GM06990 (cell line): Measurements from ENCODE around the gene EP400.

Experiments
- DNase-seq: peaks from one replicate; pipeline ENCODE4 v3.0.0-alpha.2; 2011; ENCODE audit not compliant: insufficient read length; ENCODE audit errors: extremely low read depth
- H3K27me3 ChIP-seq: replicated peaks from 2 replicates; pipeline ENCODE4 v1.6.0; 2011; ENCODE audit warnings: low read length; ENCODE audit not compliant: control insufficient read depth, insufficient read depth
- H3K36me3 ChIP-seq: 2 replicates; pipeline ENCODE4 v1.5.1; 2011; ENCODE audit warnings: low read length; ENCODE audit not compliant: control insufficient read depth, insufficient read depth
- H3K4me3 ChIP-seq: replicated peaks from 2 replicates; pipeline ENCODE4 v1.5.1; 2011; ENCODE audit warnings: low read depth, mild to moderate bottlenecking, control low read depth, low read length
- CTCF ChIP-seq: IDR thresholded peaks from 2 replicates; pipeline ENCODE4 v1.5.1; 2011; ENCODE audit warnings: low read length, control low read depth, mild to moderate bottlenecking, inconsistent platforms; ENCODE audit not compliant: insufficient read depth, poor library complexity, severe bottlenecking

EP400 gene

GRCh38 chr12:131962069-131962468, 12.3 kb downstream of the EP400 start:
- peaks cover 3% of the 10 kb centered on the region; the same call in 1 of the 2 replicates for H3K36me3 ChIP-seq
- no peak for DNase-seq
- no peaks in the 10 kb centered on the region for H3K27me3 ChIP-seq
- no peak overlapping the region for H3K4me3 ChIP-seq
- no peak for TF ChIP-seq CTCF

DNA sequence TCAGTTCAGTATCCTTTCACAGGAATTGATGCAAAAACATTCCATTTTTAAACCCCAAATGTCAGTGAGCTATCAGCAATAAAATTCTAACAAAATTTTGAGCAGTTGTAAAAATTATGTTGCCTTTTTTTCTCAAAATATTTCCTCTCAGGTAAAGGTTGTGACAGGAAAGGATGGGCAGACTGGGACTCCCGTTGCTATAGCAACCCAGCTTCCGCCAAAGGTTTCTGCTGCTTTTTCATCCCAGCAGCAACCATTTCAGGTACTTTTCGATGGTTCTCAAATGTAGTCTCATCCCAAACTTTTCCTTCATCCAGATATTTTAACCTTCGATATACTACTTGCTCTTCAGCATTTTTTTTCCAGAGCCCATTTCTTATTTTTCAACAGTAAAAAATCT, 13.6 kb downstream of the EP400 start:
- DNase-seq, result no peak
- no peaks in the 10 kb centered on the region for H3K27me3 ChIP-seq
- TF ChIP-seq CTCF, result no peak
- H3K4me3 ChIP-seq, result no peak overlapping the region
- peaks cover 3% of the 10 kb centered on the region; the same call in 1 of the 2 replicates for H3K36me3 ChIP-seq

- Histone ChIP-seq H3K27me3 (no peaks in the 10 kb centered on the region), H3K4me3 (no peak overlapping the region), H3K36me3 (peaks cover 3% of the 10 kb centered on the region; the same call in 1 of the 2 replicates)
- TF ChIP-seq CTCF, result no peak
- DNase-seq, result no peak
Measured at GRCh38 chr12:131965073-131965472, 15.3 kb downstream of the EP400 start.

DNA sequence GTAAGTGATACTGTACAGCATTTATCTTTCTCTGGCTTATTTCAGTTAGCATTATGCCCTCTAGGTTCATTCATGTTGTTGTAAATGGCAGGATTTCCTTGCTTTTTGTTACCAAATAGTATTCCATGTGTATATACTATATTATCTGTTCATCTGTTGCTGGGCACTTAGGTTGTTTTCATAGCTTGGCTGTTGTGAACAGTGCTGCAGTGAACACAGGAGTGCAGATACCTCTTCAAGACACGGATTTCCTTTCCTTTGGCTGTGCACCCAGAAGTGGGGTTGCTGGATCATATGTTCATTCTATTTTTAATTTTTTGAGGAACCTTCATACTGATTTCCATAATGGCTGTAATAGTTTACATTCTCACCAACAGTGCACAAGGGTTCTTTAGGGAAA, 21.5 kb downstream of the EP400 start:
- no peak for TF ChIP-seq CTCF

GRCh38 chr12:131975228-131975627, 25.5 kb downstream of the EP400 start:
- no peak overlapping the region for H3K4me3 ChIP-seq
- TF ChIP-seq CTCF, result no peak
- no peaks in the 10 kb centered on the region for H3K27me3 ChIP-seq
- no peak for DNase-seq
- H3K36me3 ChIP-seq, result no peaks in the 10 kb centered on the region; the same call in 1 of the 2 replicates

More for the DNA sequence above, 21.5 kb downstream of the EP400 start:
- Histone ChIP-seq H3K36me3 (no peaks in the 10 kb centered on the region), H3K27me3 (no peaks in the 10 kb centered on the region), H3K4me3 (no peak overlapping the region)
- no peak for DNase-seq

DNA sequence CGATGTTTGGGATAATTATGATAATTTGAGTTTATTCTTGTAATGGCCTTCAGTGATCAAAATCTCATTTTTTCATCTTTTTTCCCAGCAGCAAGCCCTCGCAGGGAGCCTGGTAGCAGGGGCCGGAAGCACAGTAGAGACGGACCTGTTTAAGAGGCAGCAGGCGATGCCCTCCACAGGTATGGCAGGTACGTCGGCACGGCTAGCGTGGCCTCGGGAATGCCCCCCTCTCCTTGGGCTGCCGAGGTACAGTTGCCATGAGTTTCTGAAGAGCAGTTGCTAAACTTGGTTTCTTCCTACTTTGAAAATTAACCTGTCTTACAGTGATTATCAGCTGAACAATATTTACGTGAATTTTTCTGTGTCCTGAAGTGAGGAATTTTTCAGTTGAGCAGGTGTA, 29.9 kb downstream of the EP400 start:
- no peak overlapping the region for H3K4me3 ChIP-seq
- DNase-seq, result no peak
- H3K27me3 ChIP-seq, result no peaks in the 10 kb centered on the region
- peaks cover 18% of the 10 kb centered on the region for H3K36me3 ChIP-seq
- no peak for TF ChIP-seq CTCF
